Measurements from ENCODE around the gene GRM2. TPM values are rescaled to one million over a fixed set of nuclear protein-coding genes. Genes with fewer than 3 reads are reported as not detected.

Gene GRM2
- total and polyA plus RNA-seq, 2 of the 8 experiments (the other 6 are each of a cell fraction or from before 2014, with no cell fraction given) = 3.9 to 10.5 TPM

DNA sequence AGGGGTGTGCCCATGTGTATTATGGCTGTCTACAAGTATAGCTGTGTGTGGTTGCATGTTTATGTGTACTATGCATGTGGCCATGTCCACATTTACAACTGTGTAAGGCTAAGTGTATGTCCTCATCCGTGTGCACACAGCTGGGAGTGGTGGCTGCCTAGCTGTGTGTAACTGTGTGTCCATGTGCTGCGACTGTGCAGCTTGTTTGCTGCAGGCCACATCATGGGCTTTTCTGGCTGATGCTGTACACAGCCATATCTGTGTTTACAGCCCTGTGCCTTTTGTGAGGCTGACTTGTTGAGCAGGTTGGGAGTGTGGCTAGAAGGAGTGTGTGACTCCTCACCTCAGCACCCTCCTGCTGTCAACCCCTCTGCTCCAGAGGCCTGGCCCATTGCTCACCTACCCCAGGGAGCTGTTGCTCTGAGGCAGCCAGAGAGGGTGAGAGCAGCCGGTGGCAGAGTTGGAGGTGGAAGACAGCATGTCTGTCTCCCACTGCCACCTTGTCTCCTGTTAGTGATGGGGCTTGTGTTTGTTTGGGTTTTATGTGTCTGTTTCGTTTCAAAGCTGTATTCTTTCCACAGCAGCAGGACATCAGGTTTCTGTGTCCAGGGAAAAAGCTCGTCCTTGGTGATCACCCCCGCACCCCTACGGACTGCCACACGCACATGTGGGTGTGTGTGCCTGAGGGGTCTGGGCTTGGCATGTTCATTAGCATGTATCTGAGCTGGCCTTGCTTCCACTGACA, 1.4 kb upstream of the GRM2 start:
- H3K18ac ChIP-seq (ENCODE audit: extremely low read depth, low read length) = no peak overlapping the region
- H2BK5ac ChIP-seq (ENCODE audit: low read depth, low read length) = no peak overlapping the region
- H2AK5ac ChIP-seq (ENCODE audit: low read depth, low read length) = no peak overlapping the region
- 0 out of 2 replicates have a peak overlapping the region, but pooled peaks have one; percentile 27 for H2BK12ac ChIP-seq (ENCODE audit: low read depth, low read length)
- FAIRE-seq (no peak), DNase-seq (ENCODE audit: low read depth in 1 of 2, low spot score in 2 of 2) (no peak)
- H3K23me2 ChIP-seq (ENCODE audit: low read depth, low read length) = peaks cover 11% of the 10 kb centered on the region; the same call in 1 of the 2 replicates
- no peaks in the 10 kb centered on the region for H3K79me2 ChIP-seq (ENCODE audit: control insufficient read depth in 1 of 2, insufficient read depth in 2 of 2, low read length in 2 of 2)
- H3K9ac ChIP-seq (replicated peaks in 1 of 4; ENCODE audit: extremely low read depth in 1 of 4, low read depth in 3 of 4, low read length in 3 of 4) = no peak overlapping the region
- no peak overlapping the region for H3K4me2 ChIP-seq (ENCODE audit: insufficient read depth in 1 of 2, low read depth in 2 of 2, low read length in 2 of 2)
- no peak overlapping the region for H3K4ac ChIP-seq (replicated peaks; ENCODE audit: insufficient read length, low read depth, low read length)
- WGBS, 2 experiments (ENCODE audit: extremely low coverage in 1 of 2, insufficient coverage in 1 of 2, insufficient read length in 1 of 2, insufficient replicate concordance in 2 of 2, low coverage in 1 of 2, low lambda C conversion rate in 2 of 2, missing lambda C conversion rate in 1 of 2) = 88% methylated on average over 8 of the region's 8 CpGs; no CpG with 5 or more reads in 1 of the 2 experiments
- H4K20me1 ChIP-seq (replicated peaks in 1 of 2; ENCODE audit: control insufficient read depth in 1 of 2, insufficient read depth in 2 of 2, low read length in 2 of 2) = peaks cover 2 to 25% of the 10 kb centered on the region in 2 experiments
- no peak overlapping the region for H3K27ac ChIP-seq (ENCODE audit: low read depth, low read length)
- H3K79me1 ChIP-seq (ENCODE audit: low read depth, low read length) = no peaks in the 10 kb centered on the region
- no peak overlapping the region for H3K14ac ChIP-seq (ENCODE audit: insufficient read length)
- ChIA-PET POLR2A (ENCODE audit: partially characterized antibody) (interaction anchor here (0.9 kb wide), 1 partner anchor 46 kb away, joined by 3 read pairs; no protein-coding TSS in a partner anchor), CTCF (ENCODE audit: partially characterized antibody) (interaction anchor here (0.8 to 7.0 kb wide), 11 partner anchors 9 to 237 kb away, joined by 3 to 61 read pairs (median 7); partner anchors contain the start of gene TEX264)
- peaks cover 0 to 31% (median 22%) of the 10 kb centered on the region in 4 experiments; a peak in 6 of 7 replicates for H3K4me1 ChIP-seq (replicated peaks in 1 of 4; ENCODE audit: control insufficient read depth in 3 of 4, insufficient read depth in 4 of 4, low read length in 3 of 4)
- no peak overlapping the region; the same call in 1 of the 2 replicates for H4K8ac ChIP-seq (ENCODE audit: extremely low read depth, insufficient read depth, low read length)
- H3K23ac ChIP-seq (ENCODE audit: insufficient read length) = no peak overlapping the region
- H4K5ac ChIP-seq (ENCODE audit: insufficient read length, low read depth, low read length) = no peak overlapping the region
- H2BK15ac ChIP-seq (ENCODE audit: low read length) = no peak overlapping the region
- no peak overlapping the region for H2BK20ac ChIP-seq (ENCODE audit: low read length)
- no peaks in the 10 kb centered on the region for H3K9me3 ChIP-seq (ENCODE audit: insufficient read depth in 2 of 2, low read depth in 1 of 2, low read length in 1 of 2)
- no peak overlapping the region for H3K56ac ChIP-seq (replicated peaks; ENCODE audit: insufficient read length, low read depth, low read length)
- no peak overlapping the region for H4K91ac ChIP-seq (replicated peaks; ENCODE audit: insufficient read length, low read length)
- H2AFZ ChIP-seq (ENCODE audit: low read length) = no peak overlapping the region
- no peak overlapping the region for H2BK120ac ChIP-seq (replicated peaks; ENCODE audit: low read depth, low read length)
- H3K4me3 ChIP-seq (ENCODE audit: extremely low read depth in 1 of 4, insufficient read depth in 2 of 4, low read depth in 3 of 4, low read length in 4 of 4) = no peak overlapping the region
- peaks cover 13 to 24% (median 23%) of the 10 kb centered on the region in 4 experiments; a peak in 6 of 7 replicates for H3K27me3 ChIP-seq (replicated peaks in 1 of 4; ENCODE audit: control insufficient read depth in 3 of 4, extremely low read depth in 1 of 4, insufficient read depth in 3 of 4, low read length in 3 of 4)
- H3K36me3 ChIP-seq (ENCODE audit: control insufficient read depth in 2 of 4, insufficient read depth in 4 of 4, low read length in 3 of 4) = no peaks in the 10 kb centered on the region
- TF ChIP-seq SAP30 (IDR thresholded peaks at IDR 0.05; ENCODE audit: insufficient read depth, insufficient replicate concordance, low read length) = no peak
- no peak for TF ChIP-seq POLR2AphosphoS5 (IDR thresholded peaks at IDR 0.05; ENCODE audit: low read depth, low read length)
- TF ChIP-seq EGR1 (IDR thresholded peaks at IDR 0.05; ENCODE audit: borderline replicate concordance, low read depth, low read length) = no peak

All from H1 (cell line).